ENCODE data around the gene TDRD9.

TDRD9 gene

GRCh38 chr14:104037903-104038302, 109.6 kb downstream of the TDRD9 start:
- DNase-seq: no peak

DNA sequence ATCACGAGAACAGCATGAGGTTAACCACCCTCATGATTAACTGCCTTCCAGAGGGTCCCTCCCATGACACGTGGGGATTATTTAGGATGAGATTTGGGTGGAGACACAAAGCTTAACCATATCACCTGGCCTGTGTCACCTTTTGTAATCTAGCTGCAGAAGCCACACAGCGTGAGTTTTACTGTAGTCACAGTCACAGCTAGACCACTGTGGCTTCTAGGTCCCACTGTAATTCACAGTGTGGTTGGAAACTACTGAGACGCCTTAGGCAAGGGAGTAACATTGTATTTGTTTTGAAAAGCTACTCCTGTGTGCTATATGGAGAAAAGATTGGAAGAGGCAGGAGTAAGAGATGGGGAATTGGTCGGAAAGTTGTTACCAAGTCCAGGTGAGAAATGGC, 111.0 kb downstream of the TDRD9 start:
- DNase-seq: no peak

DNA sequence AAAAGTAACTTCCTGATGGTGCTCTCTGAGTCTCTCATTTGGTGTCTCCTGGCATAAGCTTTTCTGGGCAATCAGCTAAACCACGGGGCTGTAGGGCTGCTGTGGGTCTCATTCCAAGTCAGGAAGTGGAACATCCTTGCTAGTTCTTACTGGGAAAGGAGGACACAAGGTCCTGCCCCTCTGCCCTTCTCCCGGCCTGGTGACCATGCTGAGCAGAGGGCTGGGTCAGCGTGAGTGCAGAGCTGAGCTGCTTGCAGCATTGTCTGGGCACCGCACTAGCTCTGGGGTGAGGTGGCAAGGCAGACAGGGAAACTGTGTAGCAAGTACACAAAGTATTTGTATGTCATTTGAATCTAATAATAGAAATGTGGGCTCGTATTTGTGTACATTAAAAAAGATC, 112.3 kb downstream of the TDRD9 start:
- DNase-seq: no peak

DNA sequence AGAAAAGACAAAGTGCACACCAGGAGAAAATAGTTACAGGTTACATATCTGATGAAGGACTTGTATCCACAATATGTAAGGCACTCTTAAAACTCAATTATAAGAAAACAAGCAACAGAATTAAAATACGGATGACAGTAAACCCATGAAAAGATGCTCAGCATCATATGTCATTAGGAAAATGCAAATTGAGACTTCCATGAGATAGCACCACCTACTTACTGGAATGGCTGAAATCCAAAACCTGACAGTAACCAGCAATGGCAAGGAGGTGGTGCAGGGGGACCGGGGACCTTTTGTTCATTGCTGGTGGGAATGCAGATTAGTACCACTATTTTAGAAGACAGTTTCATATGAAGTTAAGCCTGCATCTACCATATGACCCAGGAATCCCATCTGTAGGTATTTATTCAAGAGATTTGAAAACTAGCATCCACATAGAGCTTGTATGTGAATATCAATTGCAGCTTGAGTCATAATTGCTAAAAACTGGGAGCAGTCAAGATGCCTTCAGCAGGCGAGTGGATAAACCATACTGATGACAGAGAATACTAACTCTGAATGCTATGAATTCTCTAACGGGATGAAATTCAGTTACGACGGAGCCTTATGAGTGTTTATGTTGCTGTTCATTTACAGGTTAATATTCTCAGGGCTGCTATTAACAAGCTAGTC, 113.3 kb downstream of the TDRD9 start:
- no peak for DNase-seq

DNA sequence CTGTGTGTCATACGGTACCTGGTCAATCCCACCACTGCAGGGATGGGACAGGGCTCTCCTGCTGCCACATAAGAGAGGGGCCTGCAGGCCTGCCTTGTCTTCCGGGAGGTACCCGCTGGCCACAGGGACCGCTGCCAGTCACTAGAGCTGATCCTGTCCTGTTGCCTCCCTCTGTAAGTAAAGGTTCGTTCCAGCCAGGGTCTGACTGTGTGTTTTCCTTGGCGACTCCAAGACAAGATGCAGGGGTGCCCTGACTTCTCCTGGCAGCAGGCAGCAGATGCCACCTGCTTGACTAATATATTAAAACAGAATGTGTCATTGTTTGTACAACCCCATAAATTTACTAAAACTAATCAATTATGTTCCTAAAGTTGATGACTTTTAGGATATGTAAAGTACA, 115.8 kb downstream of the TDRD9 start:
- no peak for DNase-seq

GRCh38 chr14:104047761-104048160, 119.5 kb downstream of the TDRD9 start:
- DNase-seq: no peak

DNA sequence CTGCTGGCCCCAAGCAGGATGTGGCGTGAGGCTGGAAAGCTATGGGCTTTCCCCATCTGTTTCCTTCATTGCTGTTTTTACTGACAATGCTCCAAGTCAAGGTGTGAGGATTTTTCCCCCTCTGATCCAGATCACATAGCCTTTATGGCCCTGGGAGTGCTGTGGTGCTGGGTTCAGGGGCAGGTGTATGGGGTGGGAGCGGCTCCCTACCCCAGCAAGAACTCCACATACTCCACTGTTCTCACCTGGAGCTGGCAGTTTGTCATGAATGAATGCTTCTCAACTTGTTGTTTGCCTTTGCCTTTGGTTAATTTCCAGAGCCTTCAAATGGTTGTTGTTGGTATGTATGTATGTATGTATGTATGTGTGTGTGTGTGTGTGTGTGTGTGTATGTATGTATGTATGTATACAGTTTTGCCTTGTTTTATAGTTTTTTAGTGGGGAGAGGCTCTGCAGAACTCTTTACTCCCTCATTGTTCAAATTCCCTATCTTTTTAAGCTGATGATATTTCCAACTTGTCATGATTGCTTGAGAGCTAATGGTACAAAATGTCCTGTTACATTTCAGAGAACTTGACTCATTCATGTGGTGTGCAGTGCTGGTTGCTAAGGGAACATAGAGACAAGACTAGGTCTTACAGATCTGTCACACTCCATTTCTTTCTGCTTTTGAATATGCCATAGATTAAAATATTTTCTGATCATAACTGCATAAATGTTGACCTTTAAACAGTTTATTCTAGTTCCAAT, 120.7 kb downstream of the TDRD9 start:
- no peak for DNase-seq

DNA sequence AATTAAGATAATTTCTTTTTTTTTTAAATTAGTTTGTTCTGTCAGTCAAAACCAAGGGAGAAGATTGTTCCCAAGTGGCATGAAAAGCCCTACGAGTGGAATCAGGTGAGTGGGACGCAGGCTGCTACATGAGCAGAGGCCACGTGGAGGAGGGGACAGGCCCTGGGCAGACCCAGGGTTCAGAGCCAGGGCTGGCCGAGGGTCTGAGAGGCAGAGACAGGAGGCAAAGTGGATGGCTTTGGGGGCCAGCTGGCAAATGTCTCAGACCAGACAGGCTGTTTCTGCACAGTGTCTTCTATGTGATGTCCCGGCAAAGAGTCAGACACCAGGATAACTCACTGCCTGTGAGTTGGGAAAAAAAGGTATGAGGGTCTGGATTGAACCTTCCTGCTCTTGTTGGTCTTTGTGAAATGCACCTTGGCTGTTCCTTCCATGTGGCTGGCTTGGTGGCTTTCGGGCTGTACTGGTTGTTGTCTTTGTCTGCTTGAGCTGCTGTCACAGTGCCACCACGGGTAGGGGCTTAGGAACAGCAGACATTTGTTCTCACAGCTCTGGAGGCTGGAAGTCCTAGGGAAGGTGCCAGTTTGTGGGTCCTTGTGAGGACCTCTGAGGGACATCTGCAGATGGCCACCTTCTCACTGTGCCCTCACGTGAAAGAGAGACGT, 121.5 kb downstream of the TDRD9 start:
- DNase-seq: no peak

- DNase-seq: no peak
These were observed 123.0 kb downstream of the TDRD9 start for GRCh38 chr14:104051092-104051813.

DNA sequence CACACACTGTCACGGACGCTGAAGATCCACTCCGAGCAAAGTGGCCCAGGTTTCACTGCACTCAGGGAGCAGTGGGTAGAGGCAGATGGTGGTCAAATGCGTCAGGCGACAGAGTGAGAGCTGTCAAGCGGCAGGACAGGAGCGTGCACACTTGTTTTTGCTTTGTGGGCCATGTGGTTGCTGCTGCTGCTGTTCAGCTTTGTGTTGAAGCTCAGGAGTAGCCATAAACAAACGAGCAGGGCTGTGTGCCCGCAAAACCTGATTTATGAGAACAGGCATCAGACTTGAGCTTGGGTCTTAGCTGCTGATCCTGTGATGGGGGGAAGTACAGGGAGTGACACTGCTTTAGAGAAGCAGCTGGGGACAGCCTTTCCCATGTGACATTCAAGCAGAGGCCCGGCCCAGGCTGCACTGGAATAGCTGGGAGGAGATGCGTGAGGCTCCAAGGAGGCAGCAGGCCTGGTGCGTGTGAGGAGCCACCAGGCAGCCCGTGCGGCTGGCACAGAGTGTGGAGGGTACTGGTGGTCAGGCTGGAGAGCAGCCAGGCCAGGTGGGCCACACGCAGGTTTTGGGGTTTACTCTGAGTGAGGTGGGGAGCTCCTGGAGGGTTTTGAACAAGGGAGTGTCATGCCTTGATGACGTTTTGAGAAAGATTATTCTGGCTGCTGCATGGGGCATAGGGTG, 126.1 kb downstream of the TDRD9 start:
- no peak for DNase-seq

DNA sequence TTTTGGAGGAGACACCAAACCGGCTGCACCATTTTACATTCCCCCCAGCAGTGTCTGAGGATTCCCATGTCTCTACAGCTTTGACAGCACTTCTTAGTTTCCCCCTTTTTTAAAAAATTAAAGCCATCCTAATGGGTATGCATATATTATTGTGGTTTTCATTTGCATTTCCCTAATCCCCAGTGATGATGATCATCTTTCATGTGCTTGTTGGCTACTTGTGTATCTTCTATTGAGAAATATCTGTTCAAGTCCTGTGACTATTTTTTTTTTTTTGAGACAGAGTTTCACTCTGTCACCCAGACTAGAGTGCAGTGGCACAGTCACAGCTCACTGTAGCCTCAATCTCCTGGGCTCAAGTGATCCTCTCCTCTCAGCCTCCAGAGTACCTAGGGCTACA, 134.0 kb downstream of the TDRD9 start:
- no peak for DNase-seq

DNA sequence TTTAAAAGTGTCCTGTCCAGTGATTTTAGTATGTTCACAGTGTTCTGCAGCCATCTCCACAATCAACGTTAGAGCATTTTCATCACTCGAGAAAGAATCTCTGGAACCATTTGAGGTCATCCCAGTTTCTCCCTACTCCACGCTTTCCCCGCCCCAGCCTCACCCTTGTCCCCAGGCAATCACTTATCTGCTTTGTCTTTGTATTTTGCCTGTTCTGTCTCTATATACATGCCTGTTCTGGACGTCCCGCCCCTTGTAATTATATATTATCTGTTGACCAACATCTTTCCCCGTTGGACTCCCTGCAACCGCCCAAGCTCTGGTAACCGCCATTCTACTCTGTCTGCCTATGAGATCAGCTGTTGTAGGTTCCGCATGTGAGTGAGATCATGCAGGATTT, 135.7 kb downstream of the TDRD9 start:
- DNase-seq: no peak

GRCh38 chr14:104066279-104066678, 138.0 kb downstream of the TDRD9 start:
- DNase-seq: no peak

- no peak for DNase-seq
These were observed 138.6 kb downstream of the TDRD9 start for GRCh38 chr14:104066719-104067295.

- no peak for DNase-seq
These were observed 141.3 kb downstream of the TDRD9 start for GRCh38 chr14:104069541-104069940.

DNA sequence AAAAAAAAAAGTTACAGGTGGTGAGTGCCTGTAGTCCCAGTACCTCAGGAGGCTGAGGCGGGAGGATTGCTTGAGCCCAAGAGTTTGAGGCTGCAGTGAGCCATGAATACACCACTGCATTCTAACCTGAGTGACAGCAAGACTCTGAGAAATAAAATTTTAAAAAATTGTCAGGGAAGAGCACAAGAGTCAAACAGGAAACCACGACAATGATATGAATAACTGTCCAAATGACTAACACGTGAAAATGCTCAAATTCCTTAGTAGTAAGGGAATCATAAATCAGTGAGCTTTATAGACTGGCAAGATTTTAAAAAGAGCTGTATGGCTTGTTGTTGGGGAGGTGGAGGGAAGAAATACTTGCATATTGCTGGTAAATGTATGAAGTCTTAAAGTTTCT, 144.3 kb downstream of the TDRD9 start:
- no peak for DNase-seq

GRCh38 chr14:104073764-104074163, 145.5 kb downstream of the TDRD9 start:
- no peak for DNase-seq

DNA sequence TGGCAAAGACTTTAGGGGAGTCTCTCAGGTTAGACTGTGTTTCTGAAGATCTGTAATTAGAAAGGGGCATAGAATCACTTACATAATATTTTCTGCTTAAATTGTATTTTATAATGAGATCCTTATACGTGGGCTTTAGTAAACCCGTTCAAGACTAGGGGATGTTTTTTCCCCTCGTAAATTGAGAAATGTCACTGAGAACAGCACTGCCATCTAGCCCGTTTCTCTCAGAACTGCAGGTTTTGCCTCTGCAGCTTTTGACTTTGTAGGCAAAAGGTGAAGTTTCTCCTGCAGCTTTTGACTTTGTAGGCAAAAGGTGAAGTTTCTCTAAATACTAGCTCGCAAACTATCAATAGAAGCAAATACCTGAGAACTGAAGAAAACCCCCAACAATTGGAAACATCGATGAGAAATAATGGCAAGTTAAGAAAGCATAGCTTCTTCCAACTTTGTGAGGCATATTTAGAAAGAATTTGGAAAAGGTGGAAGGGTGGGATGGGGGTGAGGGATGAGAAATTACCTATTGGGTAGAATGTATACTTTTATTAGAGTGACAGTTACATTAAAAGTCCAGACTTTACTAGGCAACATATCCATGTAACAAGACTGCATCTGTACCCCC, 147.4 kb downstream of the TDRD9 start:
- DNase-seq: no peak

- no peak for DNase-seq
These were observed 148.5 kb downstream of the TDRD9 start for GRCh38 chr14:104076743-104077142.

- DNase-seq: peak; percentile 92
These were observed 149.8 kb downstream of the TDRD9 start for GRCh38 chr14:104078031-104078455.

DNA sequence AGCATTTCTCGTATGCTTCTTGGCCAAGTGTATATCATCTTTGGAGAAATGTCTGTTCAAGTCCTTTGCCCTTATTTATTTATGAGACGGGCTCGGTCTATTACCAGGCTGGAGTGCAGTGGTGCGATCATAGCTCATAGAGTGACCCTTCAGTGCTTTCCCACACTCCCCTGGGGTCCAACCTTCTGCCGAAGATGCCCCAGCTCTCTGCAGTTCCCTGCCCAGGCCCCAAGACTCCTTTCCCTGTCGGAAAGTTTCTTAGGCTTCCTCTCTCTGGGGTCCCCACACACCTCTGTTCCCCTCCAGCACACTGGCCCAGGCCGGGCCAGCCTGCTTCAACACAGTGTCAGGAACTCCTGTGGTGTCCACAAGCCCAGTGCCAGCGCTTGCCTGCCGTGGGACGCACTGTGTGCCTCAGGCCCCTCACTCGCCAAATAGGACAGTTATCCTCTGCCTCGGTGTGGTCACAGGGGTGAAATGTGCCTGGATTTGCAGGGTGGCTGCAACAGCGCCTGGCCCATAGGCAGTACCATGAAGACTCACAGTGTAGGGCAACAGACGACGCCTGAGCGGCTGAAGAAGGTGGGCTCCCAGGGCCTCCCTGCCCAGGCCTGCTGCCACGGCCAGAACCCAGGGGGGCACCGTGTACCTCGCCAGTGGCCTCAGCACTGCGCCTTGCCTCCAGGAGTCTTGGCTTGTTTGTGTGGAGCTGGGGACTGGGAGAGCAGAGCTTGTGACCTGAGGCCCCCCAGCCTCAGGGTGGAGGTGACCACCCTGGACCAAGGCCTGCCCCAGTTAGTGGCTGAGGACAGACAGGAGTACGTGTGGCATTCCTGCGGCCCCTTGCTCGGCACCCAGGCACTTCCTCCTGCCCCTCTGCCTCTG, 152.4 kb downstream of the TDRD9 start:
- no peak for DNase-seq

Data from NCI-H1092 (cell line).